ENCODE results near the gene SLC38A10.
"Not testable (repeated sequence)": the region's sequence is repeated elsewhere in the genome, so short reads cannot be mapped to it uniquely, and the experiment has no call there.

SLC38A10 gene

DNA sequence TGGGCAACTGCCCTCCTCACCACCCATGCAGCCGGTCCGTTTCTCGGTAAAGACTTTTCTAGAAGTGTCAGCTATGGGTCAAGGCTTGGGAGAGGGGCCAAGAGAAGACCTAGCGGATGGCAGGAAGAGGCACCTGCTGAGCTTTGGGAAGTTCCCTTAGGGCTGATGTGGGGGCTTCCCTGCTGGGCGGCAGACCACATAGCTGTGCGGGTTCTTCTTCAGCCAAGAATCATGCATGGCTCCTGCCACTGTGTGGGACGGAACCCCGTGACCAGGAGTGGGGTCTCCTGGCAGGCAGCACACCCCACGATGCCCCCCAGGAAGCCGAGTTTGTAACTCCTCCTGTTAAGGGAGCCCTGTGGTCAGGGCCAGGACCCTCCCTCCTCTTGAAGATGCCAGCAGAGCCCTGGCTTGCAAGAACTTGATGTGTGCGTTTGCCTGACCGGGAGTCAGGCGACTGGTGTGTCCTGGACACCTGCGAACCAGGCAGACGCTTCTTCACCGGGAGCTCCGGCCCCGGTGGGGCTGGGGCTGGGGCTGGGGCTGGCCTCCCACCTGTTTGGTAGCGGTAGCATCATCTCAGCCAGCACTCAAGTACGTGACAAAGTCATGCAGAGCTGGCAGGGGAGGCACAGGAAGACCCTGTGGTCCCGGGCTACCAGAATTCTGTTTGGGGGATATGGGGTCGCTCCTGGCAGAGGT is 17.7 kb upstream of the SLC38A10 start:
- DNase-seq (ENCODE audit: low spot score) = no peak

DNA sequence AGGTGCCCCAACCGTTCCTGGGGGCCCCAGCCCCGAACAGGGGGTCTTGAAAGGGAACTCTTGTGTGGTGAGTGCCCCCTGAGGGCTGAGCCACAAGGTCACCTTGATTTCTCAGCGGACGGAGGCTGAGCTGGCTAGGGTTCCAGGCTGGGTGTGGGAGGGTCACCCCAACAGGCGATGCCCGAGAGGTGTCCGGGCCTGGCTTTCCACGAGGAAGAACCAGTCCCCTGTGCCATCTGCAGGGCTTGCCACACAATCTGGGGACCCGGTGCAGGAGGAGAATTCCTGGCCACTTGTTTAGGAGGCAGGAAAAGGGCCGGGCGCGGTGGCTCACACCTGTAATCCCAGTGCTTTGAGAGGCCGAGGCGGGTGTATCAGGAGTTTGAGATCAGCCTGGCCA is 16.8 kb upstream of the SLC38A10 start:
- no peak for DNase-seq (ENCODE audit: low spot score)

DNA sequence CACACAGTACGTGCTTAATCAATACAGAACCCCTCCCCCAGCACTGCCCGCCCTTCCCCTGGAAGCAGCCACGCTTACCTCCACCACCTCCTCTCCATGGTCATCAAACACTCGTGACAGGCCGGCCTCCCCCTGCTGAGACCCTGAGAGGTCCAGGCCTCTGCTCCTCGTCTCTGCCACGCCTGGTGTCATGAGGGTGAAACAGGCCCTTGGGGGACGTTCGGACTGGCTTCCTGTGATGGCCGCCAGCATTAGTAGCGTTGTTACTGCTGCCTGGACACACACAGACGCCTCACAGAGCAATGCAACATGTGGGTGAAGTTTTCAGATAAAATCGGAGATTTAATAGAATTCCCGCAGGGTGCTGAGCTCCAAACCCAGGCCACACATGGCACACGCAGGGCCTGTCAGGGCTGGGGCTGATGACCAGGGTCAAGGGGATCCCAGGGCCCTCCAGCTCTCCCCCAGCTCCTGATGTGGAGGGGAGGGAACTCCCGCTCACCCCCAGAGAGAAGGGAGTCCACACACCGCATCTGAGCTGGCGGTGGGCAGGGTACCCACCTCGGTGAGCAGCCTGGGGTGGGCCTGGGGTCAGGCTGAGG is 15.9 kb upstream of the SLC38A10 start:
- DNase-seq (ENCODE audit: low spot score) = no peak

DNA sequence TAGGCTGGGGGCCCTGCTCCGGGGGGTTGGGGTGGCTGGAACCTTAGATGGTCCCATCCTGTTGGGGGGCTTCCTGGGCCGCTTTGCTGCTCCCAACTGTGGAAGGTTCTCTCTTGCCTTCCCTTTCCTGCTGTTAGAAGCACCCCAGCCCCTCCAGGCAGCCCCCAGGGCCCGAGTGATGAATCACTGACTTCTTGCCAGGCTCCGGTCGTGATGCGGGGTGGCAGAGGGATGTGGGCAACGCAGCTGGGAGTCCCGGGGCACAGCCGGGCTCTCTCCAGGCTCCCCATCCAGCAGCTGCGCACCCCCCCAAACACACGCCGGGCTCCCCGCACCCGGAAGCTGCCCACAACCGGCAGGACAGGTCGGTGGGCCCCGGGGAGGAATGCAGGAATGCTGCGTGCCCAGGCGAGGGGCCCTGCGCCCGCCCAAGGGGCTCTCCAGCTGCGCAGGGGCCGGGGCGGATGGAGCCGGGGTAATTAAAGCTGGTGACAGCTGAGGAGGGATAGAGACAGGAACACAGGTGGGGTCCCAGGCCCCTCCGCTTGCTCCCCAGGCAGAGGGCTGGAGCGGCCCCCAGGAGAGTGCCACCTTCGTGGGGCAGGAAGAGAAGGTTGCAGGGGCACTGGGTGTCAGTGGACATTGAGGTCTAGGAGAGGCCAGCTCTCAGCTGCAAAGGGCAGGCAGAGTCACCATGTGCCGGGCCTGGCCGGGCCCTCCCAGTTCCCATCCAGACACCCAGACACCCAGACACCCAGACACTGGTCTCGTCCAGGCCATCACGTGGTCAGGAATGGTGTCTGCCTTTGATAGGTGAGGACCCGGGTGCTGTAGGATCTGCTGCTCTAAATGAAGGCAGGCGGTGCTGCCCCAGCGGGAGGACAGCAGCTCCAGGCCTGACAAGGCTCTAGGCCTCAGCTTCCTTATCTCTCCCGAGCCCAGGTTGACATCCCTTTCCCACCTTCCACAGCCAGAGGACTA is 15.0 kb upstream of the SLC38A10 start:
- DNase-seq (ENCODE audit: low spot score) = no peak

DNA sequence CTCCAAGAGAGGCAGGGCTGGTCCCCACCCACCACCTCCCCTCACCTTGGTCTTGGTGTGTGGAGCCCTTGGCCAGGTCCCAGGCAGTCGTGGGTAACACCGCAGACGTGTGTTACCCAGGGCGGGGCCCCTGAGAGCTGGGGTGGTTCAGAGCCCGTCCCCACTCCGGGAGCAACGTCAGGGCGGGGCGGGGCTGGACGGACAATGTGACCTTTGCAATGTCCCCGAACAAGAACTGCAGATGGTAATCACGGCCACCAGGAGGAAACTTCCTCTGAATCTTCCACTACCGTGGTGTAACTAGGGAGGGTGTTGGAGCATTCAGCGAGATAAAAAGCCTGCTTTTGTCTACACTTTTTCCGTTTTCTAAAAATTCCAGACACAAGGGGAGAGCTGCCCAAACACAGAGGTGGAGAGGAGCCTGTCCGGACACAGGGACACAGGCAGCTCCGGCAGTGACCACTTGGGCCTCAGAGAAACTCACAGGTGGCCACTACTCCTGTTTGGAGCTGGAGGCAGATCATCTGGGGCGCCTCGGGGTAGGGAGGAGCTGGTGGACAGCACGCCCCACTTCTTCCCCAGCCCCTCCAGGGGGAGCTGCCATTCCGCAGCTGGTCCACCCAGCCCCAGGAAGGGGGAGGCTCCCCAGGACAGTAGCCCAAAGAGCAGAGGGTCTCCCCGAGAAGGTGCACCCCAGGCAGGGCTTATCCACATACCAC is 14.2 kb upstream of the SLC38A10 start:
- DNase-seq (ENCODE audit: low spot score) = no peak

DNA sequence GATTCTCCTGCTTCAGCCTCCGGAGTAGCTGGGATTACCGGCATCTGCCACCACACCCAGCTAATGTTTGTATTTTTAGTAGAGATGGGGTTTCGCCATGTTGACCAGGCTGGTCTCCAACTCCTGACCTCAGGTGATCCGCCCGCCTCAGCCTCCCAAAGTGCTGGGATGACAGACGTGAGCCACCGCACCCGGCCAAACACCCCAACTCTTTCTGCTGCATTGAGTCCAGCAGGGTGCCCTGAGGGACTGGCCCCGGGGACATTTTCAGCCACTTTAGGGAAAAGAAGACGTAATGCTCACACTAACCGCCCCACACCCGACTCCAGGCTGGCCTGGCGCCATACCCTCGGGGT is 13.7 kb upstream of the SLC38A10 start:
- DNase-seq (ENCODE audit: low spot score) = not testable (repeated sequence)

DNA sequence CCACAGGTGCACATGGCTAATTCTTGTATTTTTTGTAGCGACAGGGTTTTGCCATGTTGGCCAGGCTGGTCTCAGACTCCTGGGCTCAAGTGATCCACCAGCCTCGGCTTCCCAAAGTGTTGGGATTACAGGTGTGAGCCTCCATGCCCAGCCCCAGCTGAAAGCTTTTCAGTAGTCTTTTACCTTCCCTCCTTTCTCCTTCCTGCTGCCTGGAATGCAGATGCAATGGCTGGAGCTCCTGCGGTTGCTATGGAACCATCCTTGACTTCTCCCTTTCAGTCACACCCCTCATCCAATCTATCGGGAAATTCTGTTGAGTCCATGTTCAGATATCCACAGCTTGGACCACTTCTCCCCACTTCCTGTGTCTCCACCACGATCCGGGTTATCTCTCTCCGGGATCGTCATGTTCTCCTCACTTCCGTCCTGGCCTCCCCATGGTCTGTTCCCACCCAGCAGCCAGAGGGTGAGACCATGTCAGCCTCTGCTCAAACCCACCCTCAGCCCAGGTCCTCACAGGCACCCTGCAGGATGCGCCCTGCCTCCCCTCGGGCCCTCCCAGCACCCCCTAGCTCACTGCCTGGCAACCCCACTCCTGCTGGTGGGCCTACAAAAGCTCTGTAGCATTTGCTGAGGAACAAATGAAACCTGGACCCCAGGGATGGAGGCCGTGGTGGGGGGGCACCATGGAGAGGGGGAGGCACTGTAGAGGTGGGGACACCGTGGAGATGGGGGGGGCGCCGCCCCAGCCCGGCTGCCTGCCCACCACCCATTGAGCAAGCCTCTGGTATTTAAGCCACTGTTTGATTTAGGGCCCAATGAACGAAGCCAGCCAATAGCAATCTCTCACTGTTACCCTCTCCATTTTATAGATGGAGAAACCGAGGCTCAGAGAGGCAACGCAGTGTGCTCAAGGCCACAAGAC is 12.8 kb upstream of the SLC38A10 start:
- no peak for DNase-seq (ENCODE audit: low spot score)

DNA sequence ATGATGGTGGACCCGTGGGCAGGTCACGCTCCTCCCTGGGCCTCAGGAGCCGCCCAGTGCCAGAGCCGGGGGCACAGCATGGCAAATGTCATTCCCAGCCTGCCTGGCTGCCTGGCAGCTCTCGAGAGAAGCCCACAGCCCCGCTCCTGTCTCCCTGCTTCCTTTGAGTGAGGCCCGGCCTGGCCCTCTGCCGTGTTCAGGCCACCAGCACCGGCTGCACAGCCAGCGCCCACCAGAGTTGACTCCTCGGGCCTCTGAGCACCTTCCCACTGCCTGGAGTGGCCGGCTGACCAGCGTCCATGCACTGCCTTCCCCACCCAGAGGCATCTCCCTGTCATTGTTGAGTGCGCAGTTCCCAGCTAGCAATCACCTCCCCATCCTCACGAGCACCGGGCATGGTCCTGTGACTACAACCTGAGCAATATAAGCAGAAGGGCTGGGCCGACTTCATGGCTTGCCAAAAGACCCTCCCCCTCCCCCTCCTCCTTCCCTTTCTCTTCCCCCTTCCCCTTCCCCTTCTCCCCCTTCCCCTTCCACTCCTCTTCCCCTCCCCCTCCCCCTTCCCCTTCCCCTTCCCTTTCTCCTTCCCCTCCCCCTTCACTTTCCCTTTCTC is 11.9 kb upstream of the SLC38A10 start:
- no peak for DNase-seq (ENCODE audit: low spot score)

DNA sequence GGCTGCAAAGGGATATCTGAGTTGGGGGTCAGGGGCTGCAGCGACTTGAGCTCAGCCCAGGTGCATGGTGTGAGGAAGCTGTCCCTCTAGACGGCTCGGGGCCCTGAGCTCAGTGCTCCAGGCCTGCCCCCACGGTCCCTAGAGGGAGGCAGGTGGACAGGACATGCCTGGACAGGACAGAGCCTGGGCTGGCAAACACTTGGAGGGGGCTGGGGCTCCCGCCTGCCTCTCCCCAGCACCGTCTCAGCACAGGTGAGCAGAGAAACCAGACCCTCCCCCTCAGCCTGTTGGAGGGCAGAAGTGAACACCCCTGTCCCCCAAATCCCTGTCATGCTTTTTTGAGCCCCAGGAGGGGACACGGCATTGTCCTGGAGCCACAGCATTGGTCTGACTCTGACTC is 11.4 kb upstream of the SLC38A10 start:
- DNase-seq (ENCODE audit: low spot score) = no peak

DNA sequence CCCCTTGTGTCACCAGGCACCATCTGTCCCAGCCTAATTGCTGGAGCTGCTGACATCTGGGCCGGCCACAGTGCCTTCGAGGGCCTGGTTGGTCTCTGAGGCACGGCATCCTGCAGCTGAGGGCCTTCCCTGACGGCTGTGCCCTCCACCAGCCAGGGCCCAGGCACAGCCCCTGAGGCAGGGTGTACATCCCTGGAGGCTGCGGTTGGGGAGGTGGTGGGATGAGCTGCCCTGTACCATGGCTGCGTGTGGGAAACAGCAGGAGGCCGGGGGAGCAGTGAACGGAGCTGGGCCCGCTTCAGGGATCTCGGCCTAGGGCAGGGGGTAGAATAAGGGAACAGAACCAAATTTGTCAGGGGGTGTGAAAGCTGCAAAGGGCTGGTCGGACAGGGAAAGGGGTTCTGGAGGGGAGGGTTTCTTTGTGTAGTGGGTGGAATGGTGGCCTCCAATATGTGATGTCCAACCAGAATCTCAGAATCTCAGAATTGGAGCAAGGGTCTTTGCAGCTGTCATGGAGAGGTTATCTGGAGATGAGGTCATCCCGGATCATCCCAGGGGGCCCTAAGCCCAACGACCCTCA is 10.0 kb upstream of the SLC38A10 start:
- DNase-seq (ENCODE audit: low spot score) = no peak

DNA sequence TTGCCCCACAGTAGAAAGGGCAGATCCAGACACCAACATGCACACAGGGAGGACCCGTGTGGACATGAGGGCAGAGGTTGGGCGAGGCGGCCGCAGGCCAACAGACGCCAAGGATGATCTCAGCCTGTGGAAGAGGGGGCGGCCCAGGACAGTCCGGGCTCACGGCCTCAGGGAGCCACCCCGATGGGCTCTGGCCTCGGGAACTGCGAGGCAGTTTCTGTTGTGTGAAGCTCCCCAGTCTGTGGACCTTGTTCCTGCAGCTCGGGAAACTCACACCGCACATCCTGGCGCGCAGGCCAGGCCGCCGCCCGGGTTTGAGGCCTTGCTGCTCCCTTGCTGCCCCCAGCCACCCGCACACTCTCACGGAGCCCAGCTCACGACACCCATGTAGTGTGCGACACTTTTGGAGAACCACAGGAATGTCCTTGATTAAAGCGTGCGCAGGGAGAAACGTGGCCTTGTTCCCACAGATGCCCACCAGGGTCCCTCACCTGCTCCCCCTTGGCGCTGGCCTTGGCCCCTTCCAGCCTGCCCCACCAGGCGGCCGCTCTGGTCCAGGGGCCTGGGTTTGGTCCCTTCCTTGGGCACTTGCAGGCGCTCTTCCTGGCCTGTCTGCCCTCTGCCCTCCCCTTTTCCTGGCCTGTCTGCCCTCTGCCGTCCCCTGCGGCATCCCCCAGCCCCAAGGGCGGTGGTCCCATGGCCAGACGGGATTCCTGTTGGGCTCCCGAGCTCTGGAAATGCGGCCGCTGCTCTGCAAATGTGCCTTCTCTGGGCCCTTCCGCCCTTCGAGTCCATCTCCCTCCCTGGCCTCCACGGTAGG is 9.3 kb upstream of the SLC38A10 start:
- DNase-seq (ENCODE audit: low spot score) = no peak

DNA sequence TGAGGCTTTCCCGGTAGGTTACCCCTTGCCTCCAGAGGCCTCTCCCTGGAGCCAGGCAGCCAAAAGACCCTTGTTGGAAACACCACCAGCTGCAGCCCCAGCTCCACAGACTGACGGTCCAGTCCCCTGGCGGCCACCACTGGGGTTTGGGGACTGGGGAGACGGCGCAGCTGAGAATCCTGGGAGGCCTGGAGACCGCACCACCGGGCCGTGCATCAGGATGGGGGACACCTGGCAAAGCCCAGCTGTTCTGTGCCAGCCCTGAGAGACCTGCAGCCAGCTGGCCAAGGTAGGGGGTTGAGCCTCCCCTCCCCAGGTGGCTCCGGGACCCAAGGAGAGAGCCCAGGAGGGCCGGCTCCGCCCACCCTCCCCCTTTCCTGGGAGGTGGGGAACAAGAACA is 8.3 kb upstream of the SLC38A10 start:
- DNase-seq (ENCODE audit: low spot score) = no peak

DNA sequence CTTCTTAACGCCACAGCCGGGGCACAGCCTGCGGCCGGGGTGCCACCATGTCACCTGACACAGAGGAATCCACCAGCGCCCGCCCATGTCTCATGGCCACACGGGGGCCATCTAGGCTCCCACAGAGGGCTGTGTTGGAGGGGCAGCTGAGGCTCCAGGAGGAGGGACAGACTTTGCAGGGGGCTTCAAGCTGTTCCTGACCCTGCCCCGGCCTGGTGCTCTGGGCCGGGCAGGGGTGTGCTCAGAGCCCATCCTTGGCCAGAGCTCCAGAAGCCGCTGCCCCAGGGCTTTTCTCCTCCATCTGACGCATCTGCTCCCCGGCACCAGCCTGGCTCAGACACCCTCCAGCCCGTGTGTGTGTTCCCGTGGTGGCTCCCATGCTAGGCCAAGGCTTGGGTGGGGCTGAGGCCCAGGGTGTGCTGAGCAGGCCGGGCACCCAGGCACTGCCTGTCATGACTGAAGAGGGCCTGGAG is 7.8 kb upstream of the SLC38A10 start:
- DNase-seq (ENCODE audit: low spot score) = no peak

DNA sequence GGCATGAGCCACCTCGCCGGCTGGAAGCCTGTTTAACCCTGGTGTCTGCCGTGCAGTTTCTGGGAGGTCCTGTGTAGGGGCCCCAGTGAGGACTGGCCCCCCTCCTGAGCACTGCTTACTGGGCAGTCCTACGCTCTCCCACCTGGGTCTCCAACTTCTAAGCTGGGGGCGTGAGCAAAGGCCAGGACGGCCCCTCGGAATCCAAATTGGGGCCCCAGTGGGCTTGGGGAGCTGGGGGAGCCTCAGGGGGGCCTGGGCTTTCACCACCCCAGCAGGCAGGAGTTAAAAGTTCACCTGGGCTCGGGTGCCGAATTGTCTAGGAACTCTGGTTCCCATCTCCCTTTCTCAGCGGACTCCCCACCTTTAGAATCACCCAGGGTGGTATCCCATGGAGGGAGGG is 7.2 kb upstream of the SLC38A10 start:
- no peak for DNase-seq (ENCODE audit: low spot score)

DNA sequence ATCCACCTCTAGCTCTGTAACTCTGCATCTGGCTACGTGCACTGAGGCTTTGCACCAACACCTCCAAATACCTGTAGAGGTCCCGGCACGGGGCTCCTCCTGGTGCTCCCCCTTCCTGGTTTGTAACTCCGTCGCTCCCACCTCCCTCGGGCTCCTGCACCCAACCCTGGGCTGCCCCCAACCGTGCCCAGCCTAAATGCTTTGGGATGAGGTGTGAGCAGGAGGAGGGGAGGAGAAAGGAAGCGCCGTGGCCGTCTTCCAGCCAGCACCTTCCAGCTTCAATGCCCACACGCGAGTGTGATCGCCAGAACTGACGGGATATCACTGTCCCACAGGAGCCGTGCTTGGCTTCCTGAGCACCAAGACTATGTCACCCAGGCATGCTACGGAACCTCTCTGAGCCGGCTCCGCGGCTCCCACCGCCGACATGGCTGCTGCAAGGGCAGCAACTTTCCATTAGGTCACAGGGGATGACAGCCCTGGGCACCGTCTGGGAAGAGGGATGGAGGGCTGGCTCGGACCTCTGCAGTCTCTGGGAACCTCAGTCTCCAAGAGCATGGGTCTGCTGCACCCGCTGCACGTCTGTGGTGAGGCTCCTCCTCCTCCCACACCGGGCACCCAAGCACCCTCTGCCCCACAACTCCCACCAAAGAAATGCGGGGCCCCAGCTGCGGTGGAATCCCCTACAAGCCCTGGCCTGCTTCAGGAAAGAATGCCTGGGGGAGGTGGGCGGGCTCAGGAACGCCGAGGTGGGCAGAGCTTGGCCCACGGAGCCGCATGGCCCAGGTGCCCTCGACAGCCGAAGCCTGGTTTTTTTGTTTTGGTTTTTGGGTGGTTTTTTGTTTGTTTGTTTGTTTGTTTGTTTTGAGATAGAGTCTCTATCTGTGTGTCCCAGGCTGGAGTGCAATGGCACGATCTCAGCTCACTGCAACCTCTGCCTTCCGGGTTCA is 6.4 kb upstream of the SLC38A10 start:
- no peak for DNase-seq (ENCODE audit: low spot score)

DNA sequence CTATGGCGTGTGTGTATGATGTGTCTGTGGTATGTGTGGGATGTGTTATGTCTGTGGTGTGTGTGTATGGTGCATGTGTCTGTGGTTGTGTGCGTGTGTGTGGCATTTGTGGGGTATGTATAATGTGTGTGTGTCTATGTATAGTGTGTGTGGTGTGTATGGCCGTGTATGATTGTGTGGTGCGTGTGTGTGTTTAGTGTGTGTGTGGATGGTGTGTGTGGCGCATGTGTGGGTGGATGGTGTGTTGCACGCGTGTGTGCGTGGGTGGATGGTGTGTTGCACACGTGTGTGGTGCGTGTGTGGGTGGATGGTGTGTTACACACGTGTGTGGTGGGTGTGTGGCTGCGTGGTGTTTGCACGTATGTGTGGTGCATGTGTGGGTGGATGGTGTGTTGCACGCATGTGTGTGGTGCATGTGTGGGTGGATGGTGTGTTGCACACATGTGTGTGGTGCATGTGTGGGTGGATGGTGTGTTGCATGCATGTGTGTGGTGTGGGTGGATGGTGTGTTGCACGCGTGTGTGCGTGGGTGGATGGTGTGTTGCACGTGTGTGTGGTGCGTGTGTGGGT is 5.6 kb upstream of the SLC38A10 start:
- DNase-seq (ENCODE audit: low spot score) = no peak

DNA sequence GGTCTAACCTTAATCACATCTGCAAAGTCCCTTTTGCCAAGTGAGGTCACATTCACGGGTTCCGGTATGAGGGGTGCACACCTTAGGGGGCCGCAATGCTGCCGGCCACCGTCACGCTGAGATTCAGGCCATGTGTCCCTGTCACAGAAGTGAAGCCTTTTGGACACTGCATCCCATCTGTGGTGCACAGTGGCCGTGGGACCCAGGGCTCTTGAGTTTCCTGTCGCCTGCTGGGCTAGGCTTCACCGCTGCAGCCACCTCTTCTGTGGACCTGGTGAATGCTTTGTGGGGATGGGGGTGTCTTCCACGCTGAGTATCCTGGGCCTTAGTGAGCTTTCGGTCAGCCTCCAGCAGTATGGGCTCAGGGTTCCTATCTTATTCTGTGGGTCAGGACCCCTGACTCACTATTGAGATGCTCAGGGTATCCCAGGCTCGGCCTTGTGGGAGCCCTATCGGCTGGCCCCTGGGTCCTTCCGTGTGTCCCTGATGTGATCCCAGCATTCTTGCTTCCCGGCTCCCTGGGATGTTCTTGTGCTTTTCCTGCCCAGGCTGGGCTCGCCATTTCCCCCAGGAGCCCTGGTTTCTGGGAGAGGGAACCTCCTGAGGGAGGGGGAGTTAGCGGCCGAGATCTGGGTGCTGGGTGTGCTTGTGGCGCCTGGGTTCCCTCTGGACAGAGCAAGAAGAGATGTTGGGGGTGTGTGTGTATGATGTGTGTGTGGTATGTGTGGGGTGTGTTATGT is 4.9 kb upstream of the SLC38A10 start:
- DNase-seq (ENCODE audit: low spot score) = no peak

All from activated CD4-positive, alpha-beta T cell treated with anti-CD3 and anti-CD28 coated beads, Interleukin-2, Interleukin-4, amounts not matched to agents 100 ng/mL and 50 ng/mL, durations not matched to agents 16 hours and 8 hours (primary cell).